Measurements from ENCODE around the gene TMEM150B. TPM values are rescaled to one million over a fixed set of nuclear protein-coding genes. Genes with fewer than 3 reads are reported as not detected.

The TMEM150B gene
- total RNA-seq, 1 experiment from 2014 or later = 0.24 TPM

DNA sequence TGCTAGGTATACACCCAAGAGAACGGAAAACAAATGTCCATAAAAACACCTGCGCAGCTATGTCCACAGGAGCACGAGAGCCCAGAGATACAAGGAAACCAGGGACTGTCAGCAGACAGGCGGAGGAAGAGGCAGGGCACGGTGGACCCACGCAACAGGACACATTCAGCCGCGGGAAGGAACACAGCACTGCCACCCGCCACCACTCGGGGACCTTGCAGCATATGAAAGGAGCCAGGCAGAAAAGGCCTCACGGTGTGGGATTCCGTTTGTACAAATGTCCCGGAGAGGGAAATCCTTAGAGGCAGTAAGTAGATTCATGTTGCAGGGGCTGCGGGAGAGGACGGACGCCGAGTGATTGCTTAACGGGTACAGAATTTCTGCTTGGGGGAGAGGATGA is 53.0 kb downstream of the TMEM150B start:
- peak; percentile 55 for DNase-seq
- no peaks in the 10 kb centered on the region for H3K36me3 ChIP-seq (replicated peaks; ENCODE audit: control insufficient read depth, insufficient read depth, low read length)
- H3K4me3 ChIP-seq (ENCODE audit: insufficient read depth, low read depth, low read length) = no peak overlapping the region
- H3K27me3 ChIP-seq (ENCODE audit: control insufficient read depth, insufficient read depth, low read length) = no peaks in the 10 kb centered on the region

GRCh38 chr19:55270172-55270942 is 54.8 kb downstream of the TMEM150B start:
- Histone ChIP-seq H3K27me3 (ENCODE audit: control insufficient read depth, insufficient read depth, low read length) (no peaks in the 10 kb centered on the region), H3K4me3 (ENCODE audit: insufficient read depth, low read depth, low read length) (no peak overlapping the region), H3K36me3 (replicated peaks; ENCODE audit: control insufficient read depth, insufficient read depth, low read length) (no peaks in the 10 kb centered on the region)
- DNase-seq = no peak

DNA sequence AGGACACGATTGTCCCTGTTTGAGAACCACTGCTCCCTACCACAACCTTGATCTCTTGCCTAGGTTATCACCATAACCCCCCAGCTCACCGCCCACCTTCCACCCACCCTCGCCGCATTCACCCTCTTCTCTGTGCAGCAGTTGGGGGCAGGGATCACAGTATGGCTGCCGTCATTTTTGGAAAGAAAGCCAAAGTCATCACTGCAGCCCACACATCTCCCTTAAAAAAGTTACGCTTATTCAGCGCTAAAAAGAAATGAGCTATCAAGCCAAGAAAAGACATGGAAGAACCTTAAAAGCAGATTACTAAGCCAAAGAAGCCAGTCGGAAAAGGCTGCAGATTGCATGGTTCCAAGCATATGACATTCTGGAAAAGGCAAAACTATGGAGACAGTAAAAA is 55.8 kb downstream of the TMEM150B start:
- no peak for DNase-seq
- no peaks in the 10 kb centered on the region for H3K27me3 ChIP-seq (ENCODE audit: control insufficient read depth, insufficient read depth, low read length)
- no peaks in the 10 kb centered on the region for H3K36me3 ChIP-seq (replicated peaks; ENCODE audit: control insufficient read depth, insufficient read depth, low read length)
- no peak overlapping the region for H3K4me3 ChIP-seq (ENCODE audit: insufficient read depth, low read depth, low read length)

GRCh38 chr19:55266840-55267239 is 58.3 kb downstream of the TMEM150B start:
- no peaks in the 10 kb centered on the region for H3K36me3 ChIP-seq (replicated peaks; ENCODE audit: control insufficient read depth, insufficient read depth, low read length)
- no peaks in the 10 kb centered on the region for H3K27me3 ChIP-seq (ENCODE audit: control insufficient read depth, insufficient read depth, low read length)
- no peak for DNase-seq
- no peak overlapping the region for H3K4me3 ChIP-seq (ENCODE audit: insufficient read depth, low read depth, low read length)

DNA sequence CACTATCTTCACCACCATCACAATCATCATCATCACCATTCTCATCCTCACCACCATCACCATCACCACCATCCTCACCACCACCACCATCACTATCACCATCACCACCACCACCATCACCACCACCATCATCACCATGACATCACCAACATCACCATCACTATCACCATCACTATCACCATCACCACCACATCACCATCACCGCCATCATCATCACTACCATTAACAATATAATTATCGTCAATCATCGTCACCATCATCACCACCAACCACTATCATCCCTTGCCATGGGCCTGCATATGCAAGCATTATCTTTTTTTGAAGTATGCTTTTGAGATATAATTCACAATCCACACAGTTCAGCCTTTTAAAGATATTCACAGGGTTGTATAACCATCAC is 58.7 kb downstream of the TMEM150B start:
- H3K4me3 ChIP-seq (ENCODE audit: insufficient read depth, low read depth, low read length) = no peak overlapping the region
- H3K27me3 ChIP-seq (ENCODE audit: control insufficient read depth, insufficient read depth, low read length) = no peaks in the 10 kb centered on the region
- H3K36me3 ChIP-seq (replicated peaks; ENCODE audit: control insufficient read depth, insufficient read depth, low read length) = no peaks in the 10 kb centered on the region
- no peak for DNase-seq

DNA sequence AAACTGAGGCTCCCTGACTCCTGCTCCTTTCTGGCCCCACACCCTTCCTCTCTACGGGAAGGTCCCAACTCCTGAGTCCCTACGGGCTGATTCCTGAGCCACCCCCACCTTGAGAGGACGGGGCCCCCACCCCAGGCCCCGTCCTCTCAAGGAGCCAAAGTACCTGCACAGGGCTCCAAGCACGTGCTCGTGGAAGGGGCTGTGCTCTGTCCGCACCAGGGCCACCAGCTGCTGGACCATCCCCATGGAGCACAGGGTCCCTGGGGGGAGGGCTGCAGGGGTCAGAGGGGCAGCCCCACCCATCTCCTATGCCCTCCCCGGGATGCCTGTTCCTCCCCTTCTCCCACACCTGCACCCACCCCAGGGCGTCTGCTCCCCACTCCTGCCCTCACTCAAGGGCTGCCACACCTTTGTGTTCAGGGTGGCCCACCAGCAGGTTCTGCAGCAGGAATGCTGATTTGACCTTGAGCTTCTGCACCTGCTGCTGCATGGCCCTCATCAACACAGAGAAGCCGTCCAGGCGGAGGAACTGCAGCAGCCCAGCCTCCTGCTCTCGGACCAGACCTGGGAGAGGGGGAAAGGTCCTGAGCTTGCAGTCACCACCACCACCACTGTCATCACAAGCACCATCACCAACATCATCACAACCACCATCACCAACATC is 59.3 kb downstream of the TMEM150B start:
- Histone ChIP-seq H3K36me3 (replicated peaks; ENCODE audit: control insufficient read depth, insufficient read depth, low read length) (no peaks in the 10 kb centered on the region), H3K27me3 (ENCODE audit: control insufficient read depth, insufficient read depth, low read length) (no peaks in the 10 kb centered on the region), H3K4me3 (ENCODE audit: insufficient read depth, low read depth, low read length) (no peak overlapping the region)
- DNase-seq = no peak

DNA sequence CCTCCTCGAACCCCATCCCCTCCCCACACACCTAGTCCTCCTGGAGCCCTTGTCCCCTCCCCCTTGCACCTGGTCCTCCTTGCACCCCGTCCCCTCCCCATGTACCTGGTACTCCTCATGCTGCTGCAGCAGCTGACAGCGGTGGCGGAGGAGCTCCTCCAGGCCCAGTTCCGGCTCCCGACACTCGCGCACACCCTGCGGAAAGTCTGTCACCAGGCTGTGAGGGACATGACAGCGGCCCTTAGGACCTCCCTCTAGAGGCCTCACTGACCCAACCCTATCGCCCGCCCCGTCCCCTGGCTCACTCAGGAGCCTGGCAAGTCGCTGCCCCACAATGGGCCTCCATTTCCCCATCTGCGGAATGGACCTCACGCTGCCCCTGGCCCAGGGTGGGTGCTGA is 60.0 kb downstream of the TMEM150B start:
- Histone ChIP-seq H3K27me3 (ENCODE audit: control insufficient read depth, insufficient read depth, low read length) (no peaks in the 10 kb centered on the region), H3K4me3 (ENCODE audit: insufficient read depth, low read depth, low read length) (no peak overlapping the region), H3K36me3 (replicated peaks; ENCODE audit: control insufficient read depth, insufficient read depth, low read length) (no peaks in the 10 kb centered on the region)
- DNase-seq = no peak

- Histone ChIP-seq H3K4me3 (ENCODE audit: insufficient read depth, low read depth, low read length) (no peak overlapping the region), H3K27me3 (ENCODE audit: control insufficient read depth, insufficient read depth, low read length) (no peaks in the 10 kb centered on the region), H3K36me3 (replicated peaks; ENCODE audit: control insufficient read depth, insufficient read depth, low read length) (no peaks in the 10 kb centered on the region)
- DNase-seq = no peak
Observed at GRCh38 chr19:55264531-55264930, 60.6 kb downstream of the TMEM150B start.

Other genes with a start within 250 kb of the TMEM150B start
- gene EPS8L1, start 249.5 kb downstream of the TMEM150B start, total RNA-seq (2014; rRNA removed; shearing (Covaris generic)) = 20.0 and 22.9 TPM in 2 replicates
- gene PPP1R12C, start 207.7 kb downstream of the TMEM150B start, total RNA-seq (2014; rRNA removed; shearing (Covaris generic)) = 57.5 and 66.4 TPM in 2 replicates
- gene TNNT1, start 176.1 kb downstream of the TMEM150B start, total RNA-seq (2014; rRNA removed; shearing (Covaris generic)) = 33.8 and 44.8 TPM in 2 replicates
- 6.5 and 11.6 TPM in 2 replicates for gene TNNI3, start 167.6 kb downstream of the TMEM150B start, total RNA-seq (2014; rRNA removed; shearing (Covaris generic))
- 0.15 and 2.2 TPM in 2 replicates for gene DNAAF3, start 158.7 kb downstream of the TMEM150B start, total RNA-seq (2014; rRNA removed; shearing (Covaris generic))
- 0.26 and 0.31 TPM in 2 replicates for gene SYT5, start 145.1 kb downstream of the TMEM150B start, total RNA-seq (2014; rRNA removed; shearing (Covaris generic))
- 0.41 and 2.3 TPM in 2 replicates for gene PTPRH, start 115.8 kb downstream of the TMEM150B start, total RNA-seq (2014; rRNA removed; shearing (Covaris generic))
- gene TMEM86B, start 96.6 kb downstream of the TMEM150B start, total RNA-seq (2014; rRNA removed; shearing (Covaris generic)) = 1.2 and 1.7 TPM in 2 replicates
- 51.7 and 53.1 TPM in 2 replicates for gene PPP6R1, start 66.3 kb downstream of the TMEM150B start, total RNA-seq (2014; rRNA removed; shearing (Covaris generic))
- 54.4 and 92.3 TPM in 2 replicates for gene HSPBP1, start 45.2 kb downstream of the TMEM150B start, total RNA-seq (2014; rRNA removed; shearing (Covaris generic))
- gene BRSK1, start 41.3 kb downstream of the TMEM150B start, total RNA-seq (2014; rRNA removed; shearing (Covaris generic)) = 20.3 and 31.3 TPM in 2 replicates
- 36.1 and 58.9 TPM in 2 replicates for gene KMT5C, start 14.5 kb upstream of the TMEM150B start, total RNA-seq (2014; rRNA removed; shearing (Covaris generic))
- 0.17 and 0.30 TPM in 2 replicates for gene COX6B2, start 29.4 kb upstream of the TMEM150B start, total RNA-seq (2014; rRNA removed; shearing (Covaris generic))
- not detected in 2 replicates for gene GARIN5B, start 37.9 kb upstream of the TMEM150B start, total RNA-seq (2014; rRNA removed; shearing (Covaris generic))
- 0.59 and 1.2 TPM in 2 replicates for gene IL11, start 45.1 kb upstream of the TMEM150B start, total RNA-seq (2014; rRNA removed; shearing (Covaris generic))
- gene TMEM190, start 51.5 kb upstream of the TMEM150B start, total RNA-seq (2014; rRNA removed; shearing (Covaris generic)) = not detected in 2 replicates
- 1.0 TPM in 1 of 2 replicates, not detected in the other for gene TMEM238, start 59.0 kb upstream of the TMEM150B start, total RNA-seq (2014; rRNA removed; shearing (Covaris generic))
- 458 and 505 TPM in 2 replicates for gene RPL28, start 60.6 kb upstream of the TMEM150B start, total RNA-seq (2014; rRNA removed; shearing (Covaris generic))
- 369 and 380 TPM in 2 replicates for gene UBE2S, start 82.4 kb upstream of the TMEM150B start, total RNA-seq (2014; rRNA removed; shearing (Covaris generic))
- 0.04 and 0.07 TPM in 2 replicates for gene SHISA7, start 118.0 kb upstream of the TMEM150B start, total RNA-seq (2014; rRNA removed; shearing (Covaris generic))
- 178 and 185 TPM in 2 replicates for gene ISOC2, start 136.3 kb upstream of the TMEM150B start, total RNA-seq (2014; rRNA removed; shearing (Covaris generic))
- 1.6 and 3.7 TPM in 2 replicates for gene C19orf85, start 139.4 kb upstream of the TMEM150B start, total RNA-seq (2014; rRNA removed; shearing (Covaris generic))
- 5.8 and 8.1 TPM in 2 replicates for gene ZNF628, start 151.3 kb upstream of the TMEM150B start, total RNA-seq (2014; rRNA removed; shearing (Covaris generic))
- 56.0 and 71.2 TPM in 2 replicates for gene NAT14, start 159.8 kb upstream of the TMEM150B start, total RNA-seq (2014; rRNA removed; shearing (Covaris generic))
- gene SSC5D, start 163.1 kb upstream of the TMEM150B start, total RNA-seq (2014; rRNA removed; shearing (Covaris generic)) = 0.48 and 0.87 TPM in 2 replicates
- gene SBK2, start 211.8 kb upstream of the TMEM150B start, total RNA-seq (2014; rRNA removed; shearing (Covaris generic)) = 4.0 and 4.6 TPM in 2 replicates
- 0.17 and 2.4 TPM in 2 replicates for gene SBK3, start 220.2 kb upstream of the TMEM150B start, total RNA-seq (2014; rRNA removed; shearing (Covaris generic))

All from H7 (cell line).